DMS79 treated with DMSO at 0.1 percent for 48 hours (cell line): ENCODE measurements around the gene ELL2.
"Not testable (repeated sequence)": the region's sequence is repeated elsewhere in the genome, so short reads cannot be mapped to it uniquely, and the experiment has no call there.

Experiments
- DNase-seq: peaks from one replicate; lab custom pipeline; 2025; lab: John Stamatoyannopoulos, UW

ELL2 gene

GRCh38 chr5:95930141-95930930 lies 31.3 kb downstream of the ELL2 start:
- DNase-seq = no peak

- no peak for DNase-seq
Measured at GRCh38 chr5:95928724-95929253, 32.9 kb downstream of the ELL2 start.

GRCh38 chr5:95927927-95928723 lies 33.5 kb downstream of the ELL2 start:
- no peak for DNase-seq

GRCh38 chr5:95927300-95927699 lies 34.4 kb downstream of the ELL2 start:
- not testable (repeated sequence) for DNase-seq

- no peak for DNase-seq
Measured at GRCh38 chr5:95925939-95926338, 35.7 kb downstream of the ELL2 start.

- no peak for DNase-seq
Measured at GRCh38 chr5:95925378-95925744, 36.3 kb downstream of the ELL2 start.

GRCh38 chr5:95924720-95925377 lies 36.8 kb downstream of the ELL2 start:
- DNase-seq = no peak

GRCh38 chr5:95923918-95924544 lies 37.6 kb downstream of the ELL2 start:
- no peak for DNase-seq

GRCh38 chr5:95922798-95923197 lies 38.9 kb downstream of the ELL2 start:
- no peak for DNase-seq

- DNase-seq = no peak
Measured at GRCh38 chr5:95921501-95921900, 40.1 kb downstream of the ELL2 start.

GRCh38 chr5:95920822-95921221 lies 40.8 kb downstream of the ELL2 start:
- DNase-seq = no peak

- DNase-seq = no peak
Measured at GRCh38 chr5:95919658-95920057, 42.0 kb downstream of the ELL2 start.

GRCh38 chr5:95918421-95919006 lies 43.1 kb downstream of the ELL2 start:
- DNase-seq = no peak

GRCh38 chr5:95917207-95917606 lies 44.4 kb downstream of the ELL2 start:
- DNase-seq = no peak

GRCh38 chr5:95916687-95917085 lies 45.0 kb downstream of the ELL2 start:
- no peak for DNase-seq

- no peak for DNase-seq
Measured at GRCh38 chr5:95915999-95916686, 45.5 kb downstream of the ELL2 start.

- DNase-seq = no peak
Measured at GRCh38 chr5:95913663-95914062, 48.0 kb downstream of the ELL2 start.

- no peak for DNase-seq
Measured at GRCh38 chr5:95912029-95912428, 49.6 kb downstream of the ELL2 start.

GRCh38 chr5:95910521-95910920 lies 51.1 kb downstream of the ELL2 start:
- DNase-seq = no peak

- DNase-seq = no peak
Measured at GRCh38 chr5:95909738-95910137, 51.9 kb downstream of the ELL2 start.

- DNase-seq = no peak
Measured at GRCh38 chr5:95908799-95909198, 52.9 kb downstream of the ELL2 start.
